ENCODE measurements around the gene DUSP15.

GRCh38 chr20:31859266-31859997, 10.9 kb downstream of the DUSP15 start:
- TF ChIP-seq POLR2A (IDR thresholded peaks at IDR 0.05; ENCODE audit: low read length) = no peak
- no peak for TF ChIP-seq GATA1 (IDR thresholded peaks at IDR 0.05; ENCODE audit: low read depth, low read length)

Measured in erythroblast (primary cell).